H9 (cell line): ENCODE measurements around the gene PCSK6. TPM values are rescaled to one million over a fixed set of nuclear protein-coding genes. Genes with fewer than 3 reads are reported as not detected.

ENCODE experiments used
- DNase-seq: peaks from one replicate; pipeline ENCODE4 v3.0.0-alpha.2; 2017
- H2AFZ ChIP-seq: one replicate; pipeline ENCODE4 v1.6.1; 2013; ENCODE audit warnings: mild to moderate bottlenecking, low read length, control low read depth, moderate library complexity
- H2AK5ac ChIP-seq: 2 replicates; pipeline ENCODE4 v1.6.1; 2013; ENCODE audit warnings: low read length, control low read depth, mixed read lengths; ENCODE audit not compliant: insufficient read length
- H2BK120ac ChIP-seq: one replicate; pipeline ENCODE4 v1.6.1; 2013; ENCODE audit warnings: low read depth, mild to moderate bottlenecking, low read length, control low read depth, inconsistent platforms; ENCODE audit not compliant: poor library complexity, severe bottlenecking
- H2BK12ac ChIP-seq: 2 replicates; pipeline ENCODE4 v1.6.1; 2013; ENCODE audit warnings: low read length, control low read depth, mixed read lengths, low read depth; ENCODE audit not compliant: insufficient read length
- H2BK15ac ChIP-seq: 2 replicates; pipeline ENCODE4 v1.6.1; 2013; ENCODE audit warnings: low read depth, low read length, control low read depth
- H2BK20ac ChIP-seq: one replicate; pipeline ENCODE4 v1.6.1; 2013; ENCODE audit warnings: low read depth, mild to moderate bottlenecking, low read length, control low read depth, inconsistent platforms; ENCODE audit not compliant: poor library complexity, severe bottlenecking
- H2BK5ac ChIP-seq: 2 replicates; pipeline ENCODE4 v1.6.1; 2013; ENCODE audit warnings: low read length, control low read depth, mixed read lengths; ENCODE audit not compliant: insufficient read length
- H3K14ac ChIP-seq: 2 replicates; pipeline ENCODE4 v1.6.1; 2013; ENCODE audit warnings: low read length, control low read depth; ENCODE audit not compliant: insufficient read depth
- H3K18ac ChIP-seq: 2 replicates; pipeline ENCODE4 v1.6.1; 2013; ENCODE audit warnings: low read depth, mild to moderate bottlenecking, mixed read lengths, low read length, control low read depth; ENCODE audit not compliant: insufficient read length
- H3K23ac ChIP-seq: 2 replicates; pipeline ENCODE4 v1.6.1; 2013; ENCODE audit warnings: low read length, control low read depth, mixed read lengths, low read depth; ENCODE audit not compliant: insufficient read length
- H3K23me2 ChIP-seq: 2 replicates; pipeline ENCODE4 v1.6.1; 2013; ENCODE audit warnings: low read depth, mild to moderate bottlenecking, mixed read lengths, low read length, control low read depth; ENCODE audit not compliant: insufficient read length, poor library complexity, severe bottlenecking
- H3K27ac ChIP-seq: 2 replicates; pipeline ENCODE4 v1.5.1; 2013; ENCODE audit warnings: low read length, control low read depth, mixed read lengths, low read depth; ENCODE audit not compliant: insufficient read length
- H3K27me3 ChIP-seq: 2 replicates; pipeline ENCODE4 v1.6.1; 2013; ENCODE audit warnings: low read length, control low read depth, inconsistent platforms; ENCODE audit not compliant: insufficient read depth
- H3K4ac ChIP-seq: 2 replicates; pipeline ENCODE4 v1.6.1; 2013; ENCODE audit warnings: low read depth, mild to moderate bottlenecking, control low read depth, inconsistent platforms, low read length, moderate library complexity
- H3K4me1 ChIP-seq: 2 replicates; pipeline ENCODE4 v1.6.1; 2013; ENCODE audit warnings: low read length, control low read depth, inconsistent platforms; ENCODE audit not compliant: insufficient read depth
- H3K4me2 ChIP-seq: 2 replicates; pipeline ENCODE4 v1.6.1; 2013; ENCODE audit warnings: low read length, control low read depth, mixed read lengths; ENCODE audit not compliant: insufficient read length, insufficient read depth
- H3K56ac ChIP-seq: 2 replicates; pipeline ENCODE4 v1.6.1; 2013; ENCODE audit warnings: low read depth, mild to moderate bottlenecking, mixed read lengths, low read length, control low read depth; ENCODE audit not compliant: insufficient read length
- H3K79me1 ChIP-seq: 2 replicates; pipeline ENCODE4 v1.6.1; 2013; ENCODE audit warnings: low read depth, mild to moderate bottlenecking, moderate library complexity, low read length, control low read depth, inconsistent platforms; ENCODE audit not compliant: insufficient read depth, poor library complexity, severe bottlenecking
- H3K79me2 ChIP-seq: 2 replicates; pipeline ENCODE4 v1.6.1; 2013; ENCODE audit warnings: low read length, control low read depth, inconsistent platforms; ENCODE audit not compliant: insufficient read depth
- H3K9ac ChIP-seq: 2 replicates; pipeline ENCODE4 v1.6.1; 2013; ENCODE audit warnings: low read length, control low read depth, mixed read lengths; ENCODE audit not compliant: insufficient read length; ENCODE audit errors: extremely low read depth
- H3K9me3 ChIP-seq: one replicate; pipeline ENCODE4 v1.6.1; 2013; ENCODE audit warnings: low read depth, low read length, inconsistent platforms; ENCODE audit not compliant: control insufficient read depth
- H3T11ph ChIP-seq: one replicate; pipeline ENCODE4 v1.6.1; 2013; ENCODE audit warnings: mild to moderate bottlenecking, low read length, control low read depth, inconsistent platforms
- H4K20me1 ChIP-seq: one replicate; pipeline ENCODE4 v1.6.1; 2013; ENCODE audit not compliant: control insufficient read depth, insufficient read length, insufficient read depth
- H4K5ac ChIP-seq: 2 replicates; pipeline ENCODE4 v1.6.1; 2013; ENCODE audit warnings: low read depth, mild to moderate bottlenecking, mixed read lengths, low read length, control low read depth; ENCODE audit not compliant: insufficient read length
- H4K8ac ChIP-seq: replicated peaks from 2 replicates; pipeline ENCODE4 v1.6.1; 2013; ENCODE audit warnings: low read length, control low read depth, mixed read lengths, low read depth; ENCODE audit not compliant: insufficient read length
- H4K91ac ChIP-seq: 2 replicates; pipeline ENCODE4 v1.6.1; 2013; ENCODE audit warnings: low read depth, mild to moderate bottlenecking, moderate library complexity, mixed read lengths, low read length, control low read depth; ENCODE audit not compliant: insufficient read length
- H3K27ac Mint-ChIP-seq, 3 experiments: 2 replicates in 2 of 3; 3 replicates in 1 of 3; pipeline ENCODE4 v1.8.0; 2020 to 2021; ENCODE audit warnings: mixed read lengths in 3 of 3, mild to moderate bottlenecking in 1 of 3, moderate library complexity in 1 of 3
- H3K27me3 Mint-ChIP-seq: 2 replicates; pipeline ENCODE4 v1.8.0; 2021; ENCODE audit warnings: low read depth, mild to moderate bottlenecking, moderate library complexity, mixed read lengths
- H3K36me3 Mint-ChIP-seq, 3 experiments: 2 replicates in 2 of 3; 3 replicates in 1 of 3; pipeline ENCODE4 v1.8.0; 2020 to 2021; ENCODE audit warnings: low read depth in 3 of 3, mixed read lengths in 3 of 3; ENCODE audit not compliant: insufficient read depth in 1 of 3
- H3K4me1 Mint-ChIP-seq, 2 experiments: 2 replicates each; pipeline ENCODE4 v1.8.0; 2020; ENCODE audit warnings: mixed read lengths in 2 of 2
- H3K4me3 Mint-ChIP-seq, 2 experiments: 2 replicates in 1 of 2; 3 replicates in 1 of 2; pipeline ENCODE4 v1.8.0; 2020 to 2021; ENCODE audit warnings: mild to moderate bottlenecking in 2 of 2, mixed read lengths in 2 of 2, moderate library complexity in 1 of 2
- H3K9me3 Mint-ChIP-seq, 2 experiments: 2 replicates in 1 of 2; 3 replicates in 1 of 2; pipeline ENCODE4 v1.8.0; 2020; ENCODE audit warnings: mild to moderate bottlenecking in 2 of 2, mixed read lengths in 2 of 2, moderate library complexity in 1 of 2
- CTCF ChIP-seq: fragments of 200-600 bp; sonication (generic); conservative IDR thresholded peaks from 3 replicates; pipeline ENCODE4 v1.8.0; 2021; ENCODE audit warnings: antibody characterized with exemption, mild to moderate bottlenecking
- WGBS: extraction: QIAGEN DNeasy Blood & Tissue Kit; methylation state at CpG from one replicate; pipeline ENCODE4 v1.1.7; 2013; ENCODE audit warnings: missing lambda C conversion rate, low lambda C conversion rate, mixed read lengths; ENCODE audit not compliant: insufficient read length; ENCODE audit errors: extremely low coverage; 5-methylcytosine and 5-hydroxymethylcytosine counted together
- total RNA-seq: library from RNA; stranded (reverse); gene quantifications from 2 replicates; pipeline ENCODE4 v1.2.1, GENCODE V29; 2021

PCSK6 gene
- total RNA-seq, 1 experiment from 2014 or later: 4.0 TPM

GRCh38 chr15:101315736-101316135, 173.8 kb downstream of the PCSK6 start:
- Histone ChIP-seq H3K4me1 (no peaks in the 10 kb centered on the region), H3K23ac (no peak overlapping the region)

More at GRCh38 chr15:101315736-101316135, 173.8 kb downstream of the PCSK6 start:
- TF ChIP-seq CTCF: no peak
- no peak overlapping the region for H2BK12ac ChIP-seq
- no peak overlapping the region for H3K27ac ChIP-seq
- H3K79me2 ChIP-seq: no peaks in the 10 kb centered on the region
- no peak overlapping the region for H4K5ac ChIP-seq
- no peak overlapping the region for H2AFZ ChIP-seq
- no peak overlapping the region for H4K8ac ChIP-seq
- H3K18ac ChIP-seq: no peak overlapping the region
- no peaks in the 10 kb centered on the region for H3K79me1 ChIP-seq
- no peak overlapping the region for H4K91ac ChIP-seq
- no peak overlapping the region; the same call in 1 of the 2 replicates for H3K14ac ChIP-seq
- H4K20me1 ChIP-seq: no peaks in the 10 kb centered on the region
- no peak overlapping the region for H2BK5ac ChIP-seq
- no peak for DNase-seq
- no CpG with 5 or more reads among the region's 10 CpGs for WGBS
- Mint-ChIP-seq H3K4me1 (peaks cover 2 to 3% of the 10 kb centered on the region in 2 experiments; a peak in 3 of 4 replicates), H3K27me3 (peaks cover 20% of the 10 kb centered on the region), H3K9me3 (no peaks in the 10 kb centered on the region; a peak in 1 of 5 replicates), H3K27ac (no peak overlapping the region), H3K4me3 (no peak overlapping the region), H3K36me3 (no peaks in the 10 kb centered on the region)
- H3K56ac ChIP-seq: no peak overlapping the region
- no peak overlapping the region for H3T11ph ChIP-seq
- H2BK15ac ChIP-seq: no peak overlapping the region
- no peak overlapping the region for H3K9ac ChIP-seq
- H2AK5ac ChIP-seq: no peak overlapping the region
- H3K27me3 ChIP-seq: no peaks in the 10 kb centered on the region
- no peak overlapping the region for H3K4ac ChIP-seq
- H3K23me2 ChIP-seq: no peaks in the 10 kb centered on the region
- H2BK20ac ChIP-seq: no peak overlapping the region
- no peaks in the 10 kb centered on the region for H3K9me3 ChIP-seq
- no peak overlapping the region for H3K4me2 ChIP-seq
- H2BK120ac ChIP-seq: no peak overlapping the region
